GM18951 (cell line): ENCODE results near the gene DRC1.

Source experiments
- POLR2A ChIP-seq: IDR thresholded peaks from 4 replicates; pipeline ENCODE4 v1.6.1; 2011; ENCODE audit warnings: mild to moderate bottlenecking; ENCODE audit not compliant: insufficient read length, insufficient read depth; ENCODE audit errors: extremely low read depth
- in situ Hi-C: fragments of 300-500 bp; cut with MboI; formaldehyde crosslinking; loops from one replicate; pipeline ENCODE4 v1.12.0; 2022; ENCODE audit warnings: low sequenced_read_pairs, mixed read lengths, inconsistent platforms; ENCODE audit not compliant: unreplicated experiment

The DRC1 gene

DNA sequence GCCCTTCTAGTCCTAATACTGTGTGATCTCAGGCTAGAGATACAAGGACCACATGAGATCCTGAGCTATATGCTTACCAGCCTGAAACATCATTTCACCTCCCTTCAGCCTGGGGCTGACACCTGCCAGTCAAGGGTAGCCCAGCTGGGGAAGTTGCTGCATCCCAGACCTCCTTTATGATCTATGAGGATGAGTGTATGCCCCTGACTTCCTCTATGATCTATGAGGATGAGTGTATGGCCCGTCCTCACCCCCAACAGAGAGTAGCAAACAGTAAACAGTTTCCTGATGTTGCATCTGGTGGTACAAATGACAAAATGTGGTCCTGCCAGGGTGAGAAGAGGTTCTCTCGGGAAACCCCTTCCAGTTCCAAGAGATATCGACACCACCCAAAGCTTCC lies 85.1 kb downstream of the DRC1 start:
- no peak for TF ChIP-seq POLR2A
- in situ Hi-C loops, result no loop called here

DNA sequence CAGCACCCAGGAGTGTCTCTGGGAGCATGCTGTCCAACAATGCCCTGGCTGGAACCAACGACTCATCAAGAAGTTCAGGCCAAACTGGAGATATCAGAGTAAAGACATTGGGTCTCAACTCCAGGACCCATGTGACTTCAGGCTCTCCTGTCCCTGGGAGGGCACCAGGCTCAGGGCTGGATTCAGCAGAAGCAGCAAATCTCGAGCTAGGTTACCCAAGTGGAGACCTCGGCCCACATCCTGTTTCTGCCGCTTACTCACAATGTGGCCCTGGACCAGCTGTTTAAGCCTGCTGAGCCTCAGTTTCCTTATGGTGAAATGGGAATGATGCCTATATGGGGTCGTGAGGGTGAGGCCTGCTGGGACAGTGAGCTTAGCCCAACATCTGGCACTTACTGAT lies 85.5 kb downstream of the DRC1 start:
- in situ Hi-C loops, result no loop called here
- no peak for TF ChIP-seq POLR2A

DNA sequence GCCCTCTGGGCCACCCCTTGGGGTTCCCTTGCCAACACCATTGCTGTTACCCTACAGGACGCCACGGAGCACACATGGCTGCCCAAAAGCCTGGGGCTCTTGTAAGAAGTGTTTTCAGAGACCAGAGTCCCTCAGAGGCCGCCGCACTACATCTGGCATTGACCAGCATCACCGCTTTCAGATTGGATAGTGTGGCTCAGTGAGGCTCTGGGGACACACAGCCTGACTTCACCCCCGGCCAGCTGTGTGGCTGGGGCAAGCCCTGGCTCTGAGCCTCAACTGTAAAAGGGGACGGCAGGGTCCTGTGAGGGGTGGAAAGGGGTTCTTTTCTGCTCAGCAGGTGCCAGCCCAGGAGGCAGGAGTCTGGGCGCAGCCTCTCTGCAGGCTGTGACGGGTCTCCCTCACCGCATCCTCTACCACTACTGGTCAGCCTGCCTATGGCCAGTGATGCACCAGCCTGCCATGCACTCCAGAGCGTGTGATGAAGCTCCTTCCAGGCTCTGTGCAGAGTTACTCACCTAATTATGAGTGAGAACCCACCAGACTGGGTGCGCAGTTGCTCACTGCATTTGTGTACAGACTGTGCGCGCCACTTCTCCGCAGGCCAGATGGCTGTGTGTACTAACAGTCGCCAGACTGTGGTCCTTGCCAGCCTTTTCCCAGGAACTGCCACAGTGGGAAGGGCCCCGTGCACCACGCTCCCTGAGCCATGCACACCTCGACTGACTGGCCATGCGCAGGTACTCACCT lies 86.9 kb downstream of the DRC1 start:
- in situ Hi-C loops, result no loop called here
- TF ChIP-seq POLR2A, result no peak

DNA sequence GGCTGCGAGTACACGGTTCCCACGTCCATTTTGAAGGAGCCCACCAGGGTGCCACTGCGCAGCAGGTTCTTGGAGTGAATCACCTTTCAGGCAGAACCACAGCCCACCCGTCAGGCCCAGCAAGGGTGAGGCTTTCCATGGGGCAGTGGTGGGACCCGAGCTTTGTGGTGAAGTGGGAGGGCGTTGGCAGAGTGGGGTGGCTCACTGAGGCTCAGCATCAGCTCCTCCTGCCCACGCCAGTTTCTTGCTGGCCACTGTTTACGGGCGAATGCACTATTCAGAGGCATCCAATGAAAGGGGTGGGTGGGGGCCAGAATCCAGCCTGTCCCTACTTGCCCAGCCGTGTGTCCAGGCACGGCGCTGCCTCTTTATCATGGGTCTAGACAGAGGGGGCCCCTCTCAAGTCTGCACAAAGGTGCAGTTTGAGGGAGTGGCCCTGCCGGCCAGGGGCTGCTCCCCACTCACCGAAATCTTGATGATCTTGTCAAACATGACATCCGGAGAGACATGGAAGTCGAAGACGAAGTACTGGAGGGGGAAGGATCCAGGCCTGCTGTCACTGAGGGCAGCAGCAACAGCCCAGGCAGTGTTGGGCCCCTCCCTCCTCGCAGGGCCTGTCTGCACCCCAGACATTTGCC lies 87.6 kb downstream of the DRC1 start:
- TF ChIP-seq POLR2A, result no peak
- in situ Hi-C loops, result no loop called here

DNA sequence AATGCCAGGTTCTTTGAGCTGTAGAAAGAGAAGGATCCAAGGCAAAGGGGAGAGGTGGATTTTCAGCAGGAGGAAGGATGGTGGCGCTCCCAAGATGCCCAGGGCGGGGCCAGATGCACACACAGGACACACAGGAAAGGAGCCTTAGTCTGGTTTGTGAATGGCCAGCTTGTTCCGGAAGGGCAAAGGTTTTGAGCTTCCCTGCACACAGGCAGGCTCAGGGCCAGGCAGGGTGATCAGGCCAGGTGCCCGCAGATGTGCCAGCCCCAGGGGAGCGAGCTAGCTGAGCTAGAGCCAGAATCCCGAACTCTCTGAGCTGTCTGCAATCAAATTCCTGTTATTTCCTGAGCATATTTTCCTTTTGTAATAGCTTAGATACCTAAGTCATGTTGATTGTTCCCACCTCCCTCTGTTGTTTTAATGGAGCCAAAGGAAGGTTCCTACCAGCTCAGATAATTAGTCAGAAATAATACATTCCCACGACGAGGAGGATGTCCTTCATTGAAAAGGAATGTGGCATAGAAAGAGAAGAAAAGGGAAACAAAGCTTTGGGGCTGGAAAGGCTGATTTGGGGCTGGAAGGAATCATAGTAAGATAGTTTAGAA lies 89.9 kb downstream of the DRC1 start:
- TF ChIP-seq POLR2A, result no peak
- in situ Hi-C loops, result no loop called here

DNA sequence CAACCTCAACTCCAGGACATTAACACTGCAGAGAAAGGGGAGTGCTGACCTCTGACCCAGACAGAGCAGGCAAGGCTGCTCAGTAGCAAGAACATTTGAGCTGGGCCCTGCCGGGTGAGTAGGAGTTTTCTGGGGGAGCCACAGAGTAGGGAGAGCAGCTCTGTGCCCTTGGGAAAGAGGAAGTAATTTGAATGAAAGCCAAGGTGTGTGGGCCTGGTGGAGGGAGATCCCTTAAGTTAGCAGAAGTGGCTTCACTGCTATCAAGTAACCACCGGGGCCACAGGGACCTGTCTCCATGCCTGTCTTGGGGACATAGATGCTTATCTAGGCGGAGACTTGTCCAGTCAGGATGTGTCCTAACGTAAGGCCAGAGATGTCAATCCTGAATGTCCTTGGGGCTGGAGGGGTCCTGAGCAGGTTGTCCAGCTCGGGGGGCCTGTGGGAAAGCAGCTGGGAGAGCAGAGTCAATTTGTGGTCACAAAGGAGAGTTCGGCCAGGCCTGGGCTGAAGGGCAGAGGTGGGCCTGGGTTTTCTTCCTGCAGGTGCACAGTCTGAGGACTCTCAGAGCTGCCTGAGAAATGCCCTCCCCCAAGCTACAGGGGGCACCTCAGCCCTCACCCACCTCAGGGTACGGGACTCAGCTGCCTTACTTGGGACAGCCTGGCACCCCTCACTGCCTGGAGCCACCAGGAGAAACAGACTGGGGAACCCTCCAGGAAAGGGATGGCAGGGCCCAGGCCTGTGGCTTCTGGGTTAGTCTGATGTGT lies 91.2 kb downstream of the DRC1 start:
- no peak for TF ChIP-seq POLR2A
- in situ Hi-C loops, result no loop called here

DNA sequence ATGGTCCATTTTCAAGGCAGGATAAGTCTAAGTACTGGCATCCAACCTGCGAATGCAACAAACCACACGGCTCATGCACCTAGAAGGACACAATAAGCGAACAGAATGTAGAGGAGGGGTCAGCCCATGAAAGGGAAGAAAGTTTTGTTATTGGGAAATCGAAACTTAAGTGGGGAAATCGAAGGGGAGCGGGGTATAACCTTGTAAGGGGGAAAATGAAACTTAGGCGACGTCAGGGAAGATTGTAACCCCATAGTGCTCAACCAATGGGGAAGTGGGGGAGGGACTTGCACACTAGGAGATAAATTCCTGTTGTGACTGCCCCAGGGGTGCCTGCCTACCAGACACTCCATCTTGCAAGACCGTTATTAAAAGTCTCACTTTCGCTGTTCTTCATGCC lies 91.8 kb downstream of the DRC1 start:
- no peak for TF ChIP-seq POLR2A
- in situ Hi-C loops, result no loop called here

DNA sequence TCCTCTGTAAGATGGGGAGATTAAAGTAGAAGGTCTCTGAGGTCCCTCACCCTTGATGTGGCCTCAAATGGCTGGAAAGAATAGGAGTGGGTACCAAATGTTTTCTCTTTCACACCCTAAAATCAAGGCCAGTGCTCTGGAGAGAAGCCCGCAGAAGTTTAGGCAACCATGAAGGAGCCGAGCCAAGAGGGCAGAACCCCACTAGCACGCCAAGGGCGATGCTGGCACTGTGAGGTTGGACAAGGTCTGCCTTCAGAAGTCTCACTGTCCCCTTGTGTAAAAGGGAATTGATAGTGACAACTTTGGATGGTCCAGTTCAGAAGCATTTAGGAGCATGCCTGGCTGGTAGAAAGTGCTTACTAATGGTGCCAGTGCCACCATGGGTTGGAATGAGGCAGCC lies 92.5 kb downstream of the DRC1 start:
- TF ChIP-seq POLR2A, result no peak
- in situ Hi-C loops, result no loop called here

DNA sequence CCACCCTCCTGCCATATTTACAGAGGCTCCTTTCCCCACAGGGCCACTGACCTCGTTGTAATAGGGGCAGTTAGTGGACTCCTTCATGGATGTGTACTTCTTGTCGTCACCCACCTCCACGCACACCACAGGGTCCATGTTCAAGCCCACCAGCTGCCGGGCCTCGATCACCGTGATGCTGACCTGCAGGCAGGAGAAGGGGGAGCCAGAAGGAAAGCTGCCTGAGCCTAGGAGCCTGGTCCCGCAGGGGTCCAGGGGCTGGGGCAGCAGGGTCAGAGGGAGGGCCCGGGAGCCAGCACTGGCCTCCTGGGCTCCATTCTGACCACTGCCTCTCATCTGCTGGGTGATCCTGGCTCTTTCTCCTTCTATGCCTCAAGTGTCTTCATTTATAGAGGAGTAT lies 93.2 kb downstream of the DRC1 start:
- in situ Hi-C loops, result no loop called here
- TF ChIP-seq POLR2A, result no peak

DNA sequence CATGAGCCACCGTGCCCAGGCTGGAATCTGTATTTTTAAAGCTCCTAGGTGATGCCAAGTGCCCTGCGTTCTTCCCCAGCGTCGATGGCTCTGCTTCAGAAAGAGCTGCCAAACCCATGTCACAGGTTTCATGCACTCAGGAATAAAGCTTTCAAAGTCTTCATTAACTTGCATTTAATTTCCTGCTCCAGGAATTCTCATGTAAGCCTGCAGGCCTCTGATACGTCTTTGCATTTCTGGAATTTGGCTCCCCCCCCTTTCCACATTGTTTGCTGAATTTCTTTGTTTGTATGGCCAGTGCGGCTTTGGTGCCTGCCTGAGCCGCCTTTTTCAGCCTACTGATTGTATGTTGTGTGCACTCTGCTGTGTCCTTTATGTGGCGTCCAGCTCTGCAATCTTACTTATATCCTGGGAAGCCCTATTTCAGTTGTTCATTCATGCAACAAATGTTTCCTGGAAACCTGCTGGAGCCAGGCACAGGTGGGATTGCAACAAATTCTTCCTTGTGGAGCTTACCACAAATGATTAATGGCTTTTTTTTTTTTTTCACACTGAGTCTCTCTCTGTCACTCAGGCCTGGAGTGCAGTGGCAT lies 94.1 kb downstream of the DRC1 start:
- in situ Hi-C loops, result no loop called here
- no peak for TF ChIP-seq POLR2A

DNA sequence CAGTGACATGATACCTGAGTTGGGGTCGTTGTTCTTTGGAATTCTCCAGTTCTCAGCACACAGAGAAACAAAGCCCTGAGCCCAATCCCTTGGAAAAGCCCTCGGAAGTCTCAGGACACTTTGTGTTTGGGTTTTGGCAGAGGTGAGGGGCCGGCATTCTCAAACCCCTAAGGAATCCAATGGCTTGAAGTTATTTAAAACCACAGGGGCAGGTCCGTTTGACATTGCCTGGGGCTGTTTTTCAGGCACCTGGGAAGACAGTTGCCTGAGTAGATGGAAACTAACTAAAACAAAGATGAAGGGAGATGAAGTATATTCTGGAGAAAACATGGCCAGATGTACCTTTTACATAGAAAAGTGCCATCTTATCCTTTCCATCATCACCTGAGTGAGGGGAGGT lies 98.7 kb downstream of the DRC1 start:
- in situ Hi-C loops, result no loop called here
- no peak for TF ChIP-seq POLR2A

DNA sequence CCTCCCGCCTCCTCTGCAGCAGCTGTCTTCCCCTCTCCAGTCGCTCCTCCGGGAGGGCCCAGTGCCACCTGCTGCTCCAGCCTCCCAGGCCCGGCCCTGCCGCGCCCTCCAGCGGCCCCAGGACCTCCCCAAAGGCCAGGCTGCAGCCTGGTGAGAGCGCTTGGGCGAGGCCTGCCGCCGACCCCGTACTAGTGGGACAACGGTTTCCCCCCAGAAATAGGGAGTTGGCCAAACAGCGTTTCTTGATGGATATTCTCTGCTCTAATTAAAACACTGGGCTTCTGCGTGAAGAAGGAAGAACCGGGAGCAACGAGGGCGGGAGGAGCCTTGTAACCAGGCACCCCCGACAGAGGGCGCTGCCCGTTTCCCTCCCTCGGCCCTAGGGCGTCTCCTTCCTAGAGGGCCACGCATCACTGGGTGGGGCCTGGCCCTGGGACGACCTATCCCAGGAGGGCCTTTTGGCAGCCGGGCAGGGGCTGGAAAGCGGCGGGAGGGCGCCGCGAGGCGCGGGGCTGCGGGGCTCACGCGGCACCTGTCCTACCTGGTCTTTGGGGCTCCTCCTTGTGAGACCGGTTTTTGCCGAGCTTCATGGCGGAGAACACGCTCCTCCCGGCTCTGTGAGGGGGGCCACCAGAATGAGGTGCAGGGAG lies 101.6 kb downstream of the DRC1 start:
- no peak for TF ChIP-seq POLR2A
- in situ Hi-C loops, result no loop called here

DNA sequence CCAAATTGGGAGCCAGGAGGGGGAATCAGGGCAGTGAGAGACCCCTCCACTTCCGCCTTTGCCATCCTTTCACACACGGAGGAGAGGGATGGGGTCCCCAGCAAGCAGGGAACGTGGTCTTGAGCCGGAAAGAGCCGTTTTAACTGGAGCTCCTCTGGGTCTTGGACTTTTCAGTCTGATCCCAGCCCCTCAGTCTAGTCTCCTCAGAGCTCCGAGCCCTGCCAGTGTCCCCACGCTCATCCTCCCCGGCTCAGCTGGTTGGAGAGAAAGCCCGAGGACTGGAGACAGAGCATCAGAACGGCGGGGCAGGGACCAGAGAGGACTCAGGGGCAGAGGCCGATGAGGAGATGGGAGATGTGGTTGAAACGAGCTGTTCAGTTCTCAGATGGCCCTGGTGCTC lies 102.3 kb downstream of the DRC1 start:
- in situ Hi-C loops, result no loop called here
- TF ChIP-seq POLR2A, result no peak

DNA sequence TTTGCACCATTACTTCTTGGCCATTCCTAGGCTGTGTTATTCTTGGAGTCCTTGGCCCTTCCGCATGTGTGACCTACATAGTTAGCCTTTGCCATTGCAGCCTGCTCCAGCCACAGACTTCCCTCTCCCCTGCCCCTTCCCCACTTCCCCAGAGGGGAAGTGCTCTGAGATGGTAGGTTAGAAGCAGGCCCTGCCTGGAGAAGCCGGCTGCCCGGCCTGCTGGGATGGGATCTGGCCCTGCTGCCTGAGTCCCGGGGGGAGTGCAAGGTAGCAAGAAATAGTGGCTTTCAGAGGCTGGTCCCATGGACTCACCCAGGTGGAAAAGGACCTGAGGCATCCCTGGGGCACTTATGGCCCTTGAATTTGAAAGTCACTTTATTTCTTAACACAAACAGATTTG lies 104.6 kb downstream of the DRC1 start:
- TF ChIP-seq POLR2A, result no peak
- in situ Hi-C loops, result no loop called here
